Stimulated activated CD8-positive, alpha-beta memory T cell treated with anti-CD3 and anti-CD28 coated beads, Interleukin-7, amount 100 ng/mL, for 1 hour (primary cell): ENCODE data around the gene LOXL4.
"Not testable (repeated sequence)": the region's sequence is repeated elsewhere in the genome, so short reads cannot be mapped to it uniquely, and the experiment has no call there.

ENCODE experiments used
- DNase-seq, 2 donors: peaks; one replicate each; pipeline ENCODE4 v3.0.0-alpha.2; 2020; ENCODE audit warnings: low read depth in 2 of 2

The LOXL4 gene

DNA sequence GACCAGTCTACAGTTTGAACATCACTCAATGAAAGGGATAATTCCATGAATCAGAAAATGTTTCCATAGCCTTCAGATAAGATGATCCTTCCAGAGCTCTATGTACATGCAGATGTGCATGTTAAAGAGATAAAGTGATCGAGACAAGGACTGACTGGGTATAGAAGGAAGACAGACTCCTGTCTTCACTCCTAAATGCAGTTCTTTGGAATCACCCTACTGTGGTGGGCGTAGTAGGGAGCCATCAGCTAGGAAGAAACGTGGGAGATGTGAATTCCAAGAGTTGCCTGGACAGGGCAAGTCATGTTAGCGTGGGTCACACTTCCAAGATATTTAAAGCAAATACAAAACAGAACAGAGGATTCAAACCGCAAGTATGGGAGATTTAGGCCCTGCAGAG, 23.9 kb downstream of the LOXL4 start:
- no peak for DNase-seq

- no peak for DNase-seq
These were observed 25.2 kb downstream of the LOXL4 start for GRCh38 chr10:98242823-98243222.

DNA sequence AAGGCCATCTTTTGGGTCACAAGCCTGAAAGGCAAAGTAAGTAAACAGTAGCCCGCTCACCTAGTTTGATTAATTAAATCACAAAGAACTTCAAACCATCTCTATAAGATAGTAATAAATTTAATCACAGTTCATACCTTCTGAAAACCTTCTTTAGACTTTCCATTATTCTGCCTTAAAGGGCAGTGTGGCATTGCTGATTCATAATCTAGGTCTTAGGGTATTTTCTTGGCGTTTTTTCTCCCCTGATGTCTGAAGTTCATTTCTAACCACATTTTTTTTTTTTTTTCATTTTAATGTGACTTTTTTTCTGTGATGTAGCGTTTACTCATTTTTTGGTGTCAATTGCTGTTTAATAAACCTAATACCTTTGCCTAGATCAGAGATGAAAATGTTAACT, 27.5 kb downstream of the LOXL4 start:
- no peak for DNase-seq

DNA sequence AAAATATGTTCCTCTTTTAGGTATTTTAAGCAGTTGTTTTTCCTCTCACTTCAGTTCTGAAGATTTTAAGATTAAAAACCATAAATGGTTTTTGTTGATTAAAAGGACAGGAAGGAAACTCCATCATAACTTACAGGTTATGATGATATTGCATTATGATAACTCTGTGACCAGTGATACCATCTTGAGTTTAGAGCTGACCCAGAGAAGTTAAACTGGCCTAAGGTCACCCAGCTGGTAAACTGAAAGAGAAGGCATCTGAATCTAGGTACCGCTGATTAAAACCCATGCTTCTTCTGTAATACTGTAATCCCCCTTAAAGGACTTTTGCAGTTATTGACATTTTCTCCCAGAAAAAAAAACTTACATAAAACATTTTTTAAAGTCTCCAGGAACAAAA, 29.6 kb downstream of the LOXL4 start:
- no peak for DNase-seq

DNA sequence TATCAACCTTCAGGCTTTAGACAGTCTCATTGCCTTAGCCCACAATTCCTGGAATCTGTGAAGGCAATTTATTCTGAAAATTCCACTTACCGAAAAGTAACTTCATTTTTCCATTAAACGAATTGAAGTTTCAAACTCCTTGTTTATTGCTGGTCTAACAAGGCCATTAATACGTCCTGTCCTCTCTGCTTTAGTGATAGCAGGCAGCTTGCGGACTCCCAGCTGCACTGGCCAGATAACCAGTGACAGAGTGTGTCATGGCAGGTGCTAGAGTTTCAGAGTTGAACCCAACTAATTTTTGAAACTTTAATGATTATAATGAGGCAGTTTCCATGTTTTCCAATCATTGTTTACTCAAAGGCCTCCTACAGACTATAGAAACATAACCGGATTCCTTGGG, 31.1 kb downstream of the LOXL4 start:
- DNase-seq = no peak

GRCh38 chr10:98235846-98236245, 32.1 kb downstream of the LOXL4 start:
- no peak for DNase-seq

DNA sequence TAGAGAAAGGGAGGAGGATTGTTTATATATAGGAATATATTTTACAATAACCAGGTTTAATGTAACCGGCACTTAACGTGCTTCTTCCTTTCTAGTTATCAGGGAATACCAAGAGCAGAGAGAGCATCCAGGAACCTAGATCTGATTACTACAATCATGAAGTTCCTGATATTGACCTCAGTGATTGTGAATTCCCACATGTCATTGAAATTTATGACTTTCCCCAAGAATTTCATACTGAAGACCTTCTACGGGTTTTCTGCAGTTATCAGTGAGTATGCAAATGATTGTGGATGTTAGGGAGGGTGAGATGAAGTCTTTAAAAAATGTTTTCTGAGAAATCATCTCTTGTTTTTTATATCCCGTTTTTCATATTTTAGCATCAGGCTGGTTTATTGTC, 36.6 kb downstream of the LOXL4 start:
- DNase-seq = no peak

- not testable (repeated sequence) for DNase-seq
These were observed 39.7 kb downstream of the LOXL4 start for GRCh38 chr10:98228266-98228665.

DNA sequence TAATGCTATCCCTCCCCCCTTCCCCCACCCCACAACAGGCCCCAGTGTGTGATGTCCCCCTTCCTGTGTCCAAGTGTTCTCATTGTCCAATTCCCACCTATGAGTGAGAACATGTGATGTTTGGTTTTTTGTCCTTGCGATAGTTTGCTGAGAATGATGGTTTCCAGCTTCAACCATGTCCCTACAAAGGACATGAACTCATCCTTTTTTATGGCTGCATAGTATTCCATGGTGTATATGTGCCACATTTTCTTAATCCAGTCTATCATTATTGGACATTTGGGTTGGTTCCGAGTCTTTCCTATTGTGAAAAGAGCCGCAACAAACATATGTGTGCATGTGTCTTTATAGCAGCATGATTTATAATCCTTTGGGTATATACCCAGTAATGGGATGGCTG, 40.3 kb downstream of the LOXL4 start:
- DNase-seq = not testable (repeated sequence)

DNA sequence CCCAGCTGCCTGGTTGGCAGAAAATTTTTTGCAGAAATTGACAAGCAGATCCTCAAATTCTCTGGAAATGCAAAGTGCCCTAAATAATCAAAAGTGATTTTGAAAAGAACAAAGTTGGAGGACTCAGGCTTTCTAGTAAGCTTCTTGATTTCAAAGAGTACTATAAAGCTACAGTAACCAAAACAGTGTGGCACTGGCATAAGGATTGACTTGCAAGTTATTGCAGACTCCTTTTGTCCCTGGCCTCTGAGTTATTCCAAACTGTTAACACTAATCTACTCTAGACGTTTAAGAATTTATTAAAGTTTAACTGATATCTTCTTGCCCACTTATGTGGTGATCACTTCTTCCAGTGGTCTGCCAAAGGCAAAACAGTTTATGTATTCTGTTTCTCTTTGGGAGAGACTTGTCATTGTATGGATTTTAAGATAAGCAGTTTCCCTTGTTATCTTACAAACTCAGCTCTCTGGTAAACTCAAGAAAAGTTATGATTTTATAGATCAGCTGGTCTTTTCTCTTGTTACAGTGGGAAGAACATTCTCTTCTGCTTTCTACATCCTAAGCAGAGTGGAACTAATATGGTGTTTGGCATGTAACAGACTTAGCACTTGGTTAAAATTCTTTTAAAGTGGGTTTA, 41.4 kb downstream of the LOXL4 start:
- no peak for DNase-seq

DNA sequence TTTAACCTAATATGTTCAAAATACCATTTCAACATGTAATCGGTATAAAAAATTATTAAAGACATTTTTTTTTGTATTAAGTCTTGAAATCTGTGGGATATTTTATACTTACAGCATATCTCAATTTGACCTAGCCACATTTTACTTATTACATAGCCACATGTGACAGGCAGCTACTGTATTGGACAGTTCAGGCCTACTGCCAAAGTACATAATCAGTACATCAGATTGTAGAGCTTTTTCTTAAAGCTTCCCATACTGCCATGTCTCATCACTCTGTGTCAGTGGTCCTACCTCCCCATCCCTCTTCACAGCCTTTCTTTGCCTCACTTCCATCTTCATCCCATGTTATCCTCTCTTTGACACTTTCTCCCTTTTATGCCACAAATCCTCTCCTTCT, 43.0 kb downstream of the LOXL4 start:
- DNase-seq = no peak

GRCh38 chr10:98224509-98224908, 43.5 kb downstream of the LOXL4 start:
- no peak for DNase-seq

DNA sequence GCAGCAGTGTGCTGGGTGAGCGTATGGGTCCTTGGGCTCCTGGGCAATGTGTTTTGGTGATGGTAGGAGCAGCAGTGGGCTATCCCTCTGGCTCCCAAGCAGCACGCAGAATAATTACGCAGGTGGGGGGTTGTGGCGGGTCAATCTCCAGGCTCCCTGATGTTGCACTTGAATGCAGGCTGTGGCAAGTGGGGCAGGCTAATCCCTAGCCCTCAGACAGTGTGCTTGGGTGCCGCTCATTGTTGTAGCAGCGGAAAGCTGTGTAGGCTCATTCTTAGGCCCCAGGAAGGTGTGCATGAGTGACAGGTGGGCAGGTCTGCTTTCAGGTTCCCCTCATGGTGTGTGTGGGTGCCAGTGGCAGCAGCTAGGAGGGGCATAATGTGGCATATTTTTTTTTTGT, 44.1 kb downstream of the LOXL4 start:
- DNase-seq = no peak

GRCh38 chr10:98217801-98218200, 50.2 kb downstream of the LOXL4 start:
- DNase-seq = no peak

DNA sequence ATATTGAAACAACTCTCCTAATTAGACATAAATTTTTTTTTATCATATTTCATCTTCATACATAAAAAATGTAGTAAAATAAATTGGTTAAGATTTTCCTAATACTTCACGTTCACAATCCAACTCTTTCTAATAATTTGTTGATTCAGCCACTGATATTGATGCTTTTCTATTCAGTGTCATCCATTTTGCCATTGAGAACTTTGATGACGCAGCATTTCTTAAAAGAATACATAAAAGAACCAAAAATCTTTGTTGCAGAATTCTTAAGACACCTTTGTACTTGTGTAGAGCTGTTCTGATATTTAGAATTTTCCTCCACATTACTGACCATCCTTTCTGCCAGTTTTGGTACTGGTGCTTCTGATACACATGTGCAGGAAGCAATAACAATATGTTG, 52.6 kb downstream of the LOXL4 start:
- DNase-seq = no peak

DNA sequence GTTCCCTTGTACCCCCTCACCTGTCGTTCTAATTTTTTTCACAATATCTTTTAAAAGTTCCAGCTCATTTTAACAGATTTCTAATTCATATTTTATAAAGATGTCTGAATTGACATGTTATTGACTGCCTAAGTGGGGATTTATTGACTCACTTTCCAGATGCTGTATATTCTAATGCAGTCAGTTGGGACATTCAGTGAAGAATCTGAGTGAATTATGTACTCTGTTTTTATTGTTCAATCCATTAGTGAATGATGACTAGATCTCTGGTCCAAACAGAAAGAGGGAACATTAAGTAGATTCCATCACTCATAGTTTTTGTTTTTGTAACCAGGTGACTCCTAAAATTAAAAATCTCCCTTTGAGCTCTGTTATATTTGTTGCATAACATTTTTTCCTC, 54.3 kb downstream of the LOXL4 start:
- no peak for DNase-seq

- DNase-seq = no peak
These were observed 55.8 kb downstream of the LOXL4 start for GRCh38 chr10:98212196-98212595.

- DNase-seq = no peak
These were observed 58.6 kb downstream of the LOXL4 start for GRCh38 chr10:98209441-98209840.

DNA sequence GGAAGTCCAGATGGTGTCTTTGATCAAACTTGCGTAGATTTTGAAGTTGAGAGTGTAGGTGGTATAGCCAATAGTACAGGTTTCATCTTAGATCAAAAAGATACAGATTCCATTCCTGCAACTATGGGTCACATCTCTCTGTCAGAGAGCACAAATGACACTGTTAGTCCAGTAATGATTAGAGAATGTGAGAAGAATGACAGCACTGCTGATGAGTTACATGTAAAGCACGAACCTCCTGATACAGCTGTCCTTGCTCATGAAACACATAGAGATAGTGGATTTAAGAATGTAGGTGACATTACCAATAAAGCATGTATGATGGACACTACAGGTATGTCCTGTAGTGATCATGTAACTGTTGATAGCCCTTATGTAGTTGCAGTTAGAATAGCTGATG, 59.1 kb downstream of the LOXL4 start:
- DNase-seq = no peak

DNA sequence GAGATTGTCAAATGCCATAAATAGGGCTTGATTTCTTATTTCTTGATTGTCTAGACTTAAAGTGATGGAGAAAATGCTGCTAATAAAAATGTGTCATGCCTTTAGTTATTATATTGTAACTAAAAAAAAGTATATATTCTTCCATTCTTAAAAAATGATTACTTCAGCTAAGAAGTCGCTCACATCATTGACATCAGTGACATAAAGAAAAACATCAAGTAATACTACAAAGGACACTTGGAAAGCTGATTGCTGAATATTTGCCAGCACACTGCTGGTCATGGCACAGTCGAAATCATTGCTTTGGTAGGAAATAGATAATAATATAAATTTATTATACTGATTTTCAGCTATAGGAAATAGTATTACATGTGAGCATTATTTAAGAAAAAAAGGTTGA, 62.6 kb downstream of the LOXL4 start:
- DNase-seq = no peak

- DNase-seq = no peak
These were observed 65.6 kb downstream of the LOXL4 start for GRCh38 chr10:98202378-98202777.

- no peak for DNase-seq
These were observed 66.2 kb downstream of the LOXL4 start for GRCh38 chr10:98201760-98202159.
